Measurements from ENCODE around the gene FKRP. TPM values are rescaled to one million over a fixed set of nuclear protein-coding genes. Genes with fewer than 3 reads are reported as not detected.
A peak's percentile ranks its signal among the peaks of the same experiment; 100 is the strongest.
"Not testable (repeated sequence)": the region's sequence is repeated elsewhere in the genome, so short reads cannot be mapped to it uniquely, and the experiment has no call there.

The FKRP gene
- total and polyA plus RNA-seq, 8 donors, result 5.0 to 17.4 (median 8.0) TPM

DNA sequence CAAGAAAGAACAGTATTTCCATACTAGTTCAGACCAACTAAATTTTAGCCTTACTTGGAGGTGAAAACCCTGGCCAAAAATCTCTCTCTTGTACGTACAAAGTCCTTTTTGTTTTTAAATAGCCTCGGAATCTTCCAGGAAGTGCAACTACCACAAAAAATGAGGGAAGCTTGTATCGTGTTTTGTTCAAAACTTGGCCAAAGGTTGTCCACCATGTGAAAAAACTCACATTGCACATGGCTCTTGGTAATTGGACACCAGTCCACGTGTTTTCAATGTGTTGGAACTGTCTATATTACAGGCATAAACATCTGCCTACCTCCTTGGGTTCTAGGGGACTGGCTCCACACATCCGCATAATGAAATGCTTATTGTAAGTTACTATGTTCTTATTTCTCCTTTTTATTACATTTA is 15.6 kb downstream of the FKRP start:
- no peak for ATAC-seq
- H3K4me3 ChIP-seq, result no peak overlapping the region
- TF ChIP-seq, protein P1, sequence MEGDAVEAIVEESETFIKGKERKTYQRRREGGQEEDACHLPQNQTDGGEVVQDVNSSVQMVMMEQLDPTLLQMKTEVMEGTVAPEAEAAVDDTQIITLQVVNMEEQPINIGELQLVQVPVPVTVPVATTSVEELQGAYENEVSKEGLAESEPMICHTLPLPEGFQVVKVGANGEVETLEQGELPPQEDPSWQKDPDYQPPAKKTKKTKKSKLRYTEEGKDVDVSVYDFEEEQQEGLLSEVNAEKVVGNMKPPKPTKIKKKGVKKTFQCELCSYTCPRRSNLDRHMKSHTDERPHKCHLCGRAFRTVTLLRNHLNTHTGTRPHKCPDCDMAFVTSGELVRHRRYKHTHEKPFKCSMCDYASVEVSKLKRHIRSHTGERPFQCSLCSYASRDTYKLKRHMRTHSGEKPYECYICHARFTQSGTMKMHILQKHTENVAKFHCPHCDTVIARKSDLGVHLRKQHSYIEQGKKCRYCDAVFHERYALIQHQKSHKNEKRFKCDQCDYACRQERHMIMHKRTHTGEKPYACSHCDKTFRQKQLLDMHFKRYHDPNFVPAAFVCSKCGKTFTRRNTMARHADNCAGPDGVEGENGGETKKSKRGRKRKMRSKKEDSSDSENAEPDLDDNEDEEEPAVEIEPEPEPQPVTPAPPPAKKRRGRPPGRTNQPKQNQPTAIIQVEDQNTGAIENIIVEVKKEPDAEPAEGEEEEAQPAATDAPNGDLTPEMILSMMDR (IDR thresholded peaks at IDR 0.05), result no peak
- DNase-seq, result no peak
- 47 to 52% methylated on average over 5 of the region's 5 CpGs for WGBS, 2 donors
- no peak for FAIRE-seq
- H3K36me3 ChIP-seq, result no peaks in the 10 kb centered on the region
- H3K9me3 ChIP-seq, result no peaks in the 10 kb centered on the region
- no peaks in the 10 kb centered on the region for H3K4me1 ChIP-seq
- H3K27ac ChIP-seq, result peak overlapping the region; percentile 10 to 44 (median 28)
- no peaks in the 10 kb centered on the region for H3K27me3 ChIP-seq
- intact Hi-C loops (cut with DNase I), result no loop called here

DNA sequence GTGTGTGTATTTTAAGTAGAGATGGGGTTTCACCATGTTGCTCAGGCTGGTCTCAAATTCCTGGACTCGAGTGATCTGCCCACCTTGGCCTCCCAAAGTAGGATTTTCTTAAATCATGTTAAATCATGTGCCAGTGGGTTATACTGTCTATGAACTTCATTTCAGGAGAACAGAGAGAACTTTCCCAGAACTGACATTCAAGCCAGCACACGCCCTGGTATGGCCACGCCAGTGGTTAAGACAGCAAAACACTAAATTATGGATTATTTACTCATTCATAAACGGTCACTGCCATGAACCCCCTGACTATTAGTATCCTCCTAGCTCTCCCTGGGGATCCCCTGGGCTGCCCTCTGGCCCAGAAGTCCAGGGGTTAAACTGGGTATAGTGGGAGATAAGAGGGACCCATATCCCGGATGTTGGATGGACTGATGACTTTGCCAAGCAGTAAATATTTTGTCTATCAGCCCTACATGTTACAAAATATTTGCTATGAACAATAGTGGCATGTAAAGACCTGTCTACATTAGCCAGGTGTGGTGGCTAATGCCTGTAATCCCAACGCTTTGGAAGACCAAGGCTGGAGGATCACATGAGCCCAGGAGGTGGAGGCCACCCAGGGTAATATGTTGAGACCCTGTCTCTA is 16.5 kb downstream of the FKRP start:
- Histone ChIP-seq H3K9me3 (no peaks in the 10 kb centered on the region), H3K27ac (no peak overlapping the region), H3K4me3 (no peak overlapping the region), H3K4me1 (no peaks in the 10 kb centered on the region), H3K27me3 (no peaks in the 10 kb centered on the region), H3K36me3 (no peaks in the 10 kb centered on the region)
- ATAC-seq, result no peak
- no peak for FAIRE-seq
- DNase-seq, result no peak
- TF ChIP-seq, protein P1 (IDR thresholded peaks at IDR 0.05), result no peak
- intact Hi-C loops (cut with DNase I), result no loop called here
- WGBS, 2 donors, result 65 to 68% methylated on average over 6 of the region's 6 CpGs

DNA sequence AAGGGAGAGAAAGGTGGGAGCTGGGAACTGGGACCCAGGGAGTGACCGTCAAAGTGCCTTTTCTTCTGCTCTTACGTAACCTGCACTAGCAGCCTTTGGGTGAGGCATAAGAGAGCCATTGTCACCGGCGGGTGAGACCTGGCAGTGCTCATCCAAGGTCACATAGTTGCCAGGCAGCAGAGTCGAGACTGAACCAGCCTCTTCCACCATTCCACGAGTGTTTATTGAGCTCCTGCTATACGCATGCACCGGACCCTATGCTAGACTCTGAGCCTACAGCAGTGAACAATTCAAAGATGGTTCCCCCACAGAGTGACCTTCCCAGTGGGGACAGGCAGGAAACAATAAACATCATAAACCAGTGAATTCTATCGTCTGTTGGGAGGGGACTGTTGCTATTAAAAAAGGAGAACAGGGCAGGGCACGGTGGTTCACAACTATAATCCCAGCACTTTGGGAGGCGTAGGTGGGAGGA is 19.0 kb downstream of the FKRP start:
- TF ChIP-seq, protein P1 (IDR thresholded peaks at IDR 0.05), result no peak
- ATAC-seq (peak; percentile 82 to 95 (median 90)), DNase-seq (peak in 5 of 6 donors; percentile 58 to 84 (median 63)), FAIRE-seq (no peak)
- Histone ChIP-seq H3K4me3 (no peak overlapping the region), H3K27me3 (no peaks in the 10 kb centered on the region), H3K4me1 (no peaks in the 10 kb centered on the region), H3K9me3 (no peaks in the 10 kb centered on the region), H3K27ac (peak overlapping the region; percentile 58 to 81 (median 67)), H3K36me3 (no peaks in the 10 kb centered on the region)
- intact Hi-C loops (cut with DNase I), result no loop called here
- 20 to 29% methylated on average over 11 of the region's 11 CpGs for WGBS, 2 donors

DNA sequence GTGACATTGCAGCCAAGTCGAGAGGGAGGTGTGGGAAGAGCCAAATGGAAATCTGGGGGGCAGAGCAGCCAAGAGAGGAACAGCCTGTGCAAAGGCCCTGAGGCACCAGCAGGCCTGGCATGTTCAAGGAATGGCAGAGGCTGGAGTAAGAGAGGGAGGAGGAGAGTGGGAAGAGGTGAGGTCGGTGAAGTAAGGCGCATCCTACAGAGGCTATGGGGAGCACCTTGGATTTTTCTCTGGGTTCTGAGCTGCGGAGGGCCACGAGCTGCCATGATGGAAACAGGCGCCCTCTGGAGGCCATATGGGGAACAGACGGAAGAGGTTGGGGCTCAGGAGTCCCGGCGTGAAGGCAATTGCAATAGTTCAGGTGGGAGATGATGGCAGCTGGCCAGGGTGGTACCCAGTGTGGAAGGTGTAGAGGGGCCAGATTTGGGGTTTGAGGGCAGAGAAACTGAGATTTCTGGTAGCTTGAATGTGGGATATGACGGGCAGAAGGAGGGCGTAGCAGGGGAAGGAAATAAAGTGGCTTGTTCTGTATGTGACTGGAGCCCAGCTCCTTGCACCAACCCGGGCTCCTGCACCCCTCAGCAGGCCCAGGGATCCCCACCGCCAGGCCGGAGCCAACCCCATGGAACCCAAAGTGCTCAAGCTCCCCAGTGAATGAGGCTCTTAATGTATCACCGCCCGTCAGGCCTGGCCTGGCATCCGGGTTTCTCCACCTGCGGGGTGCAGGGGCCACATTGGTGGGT is 20.9 kb downstream of the FKRP start:
- TF ChIP-seq, protein P1 (IDR thresholded peaks at IDR 0.05), result peak; percentile 45 to 48 (median 46)
- ATAC-seq, result peak in 2 of 4 donors; percentile 31 to 33
- H3K9me3 ChIP-seq, result no peaks in the 10 kb centered on the region
- H3K4me3 ChIP-seq, result no peak overlapping the region
- peaks cover 0 to 8% (median 4%) of the 10 kb centered on the region in 3 donors for H3K4me1 ChIP-seq
- WGBS, 2 donors, result 58 to 64% methylated on average over 18 of the region's 18 CpGs
- intact Hi-C loops (cut with DNase I), result no loop called here
- H3K27ac ChIP-seq, result no peak overlapping the region
- FAIRE-seq, result no peak
- H3K36me3 ChIP-seq, result no peaks in the 10 kb centered on the region
- peak in 4 of 6 donors; percentile 30 to 72 (median 50) for DNase-seq
- no peaks in the 10 kb centered on the region for H3K27me3 ChIP-seq

DNA sequence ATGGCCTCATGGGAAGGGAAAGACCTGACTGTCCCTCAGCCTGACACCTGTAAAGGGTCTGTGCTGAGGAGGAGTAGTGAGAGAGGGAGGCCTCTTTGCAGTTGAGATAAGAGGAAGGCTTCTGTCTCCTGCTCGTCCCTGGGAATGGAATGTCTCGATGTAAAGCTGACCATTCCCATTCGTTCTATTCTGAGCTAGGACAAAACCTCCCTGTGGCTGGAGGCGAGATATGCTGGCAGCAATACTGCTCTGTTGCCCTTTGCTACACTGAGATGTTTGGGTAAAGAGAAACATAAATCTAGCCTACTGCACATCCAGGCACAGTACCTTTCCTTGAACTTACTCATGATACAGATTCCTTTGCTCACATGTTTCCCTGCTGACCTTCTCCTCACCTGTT is 22.9 kb downstream of the FKRP start:
- ATAC-seq; H3K9me3 ChIP-seq; H3K27me3 ChIP-seq; H3K36me3 ChIP-seq; DNase-seq; intact Hi-C loops (cut with DNase I); H3K27ac ChIP-seq; H3K4me3 ChIP-seq; H3K4me1 ChIP-seq; FAIRE-seq: not testable (repeated sequence)
- WGBS, 2 donors, result 21 to 23% methylated on average over 4 of the region's 4 CpGs

All from pancreas (tissue), 10 donors.